Measurements from ENCODE around the gene GUCY2C.

GRCh38 chr12:14597480-14597879, 98.9 kb downstream of the GUCY2C start:
- TF ChIP-seq CTCF (IDR thresholded peaks at IDR 0.05) = no peak
- no peak for TF ChIP-seq EZH2 (IDR thresholded peaks at IDR 0.05; ENCODE audit: borderline replicate concordance, insufficient read depth, low read depth, low read length, poor library complexity, severe bottlenecking)
